NCI-H1930 (cell line): ENCODE results near the gene GOLM1.

Source experiments
- DNase-seq, 2 experiments: peaks; one replicate each; lab custom pipeline; 2025; lab: John Stamatoyannopoulos, UW

GOLM1 gene

DNA sequence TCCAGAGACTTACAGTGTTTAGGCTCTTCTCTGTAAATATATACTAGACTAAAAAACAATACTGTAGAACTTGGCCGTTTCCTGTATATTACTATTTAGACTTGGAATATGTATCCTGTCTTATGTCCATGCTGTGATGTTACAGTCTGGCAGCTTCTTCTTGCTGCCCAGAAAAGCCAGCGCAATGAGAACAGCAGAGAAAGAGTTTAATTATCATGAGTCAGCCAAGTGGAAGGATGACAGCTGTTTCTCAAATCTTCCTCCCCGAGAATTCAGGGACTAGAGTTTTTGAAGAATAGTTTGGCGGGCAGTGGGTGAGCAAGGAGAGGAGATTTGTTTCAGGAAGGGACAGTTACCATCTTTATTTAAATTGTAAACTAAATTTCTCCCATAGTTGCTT is 120.9 kb downstream of the GOLM1 start:
- no peak for DNase-seq
